Brain microvascular endothelial cell (primary cell): Measurements from ENCODE around the gene EPC2.
"Not testable (repeated sequence)": the region's sequence is repeated elsewhere in the genome, so short reads cannot be mapped to it uniquely, and the experiment has no call there.

Source experiments
- DNase-seq: peaks from one replicate; pipeline ENCODE4 v3.0.0-alpha.2; 2020
- H3K27ac ChIP-seq: fragments of 250-450 bp; sonication (Bioruptor Pico); 2 replicates; pipeline ENCODE4 v1.5.1; 2020; ENCODE audit warnings: mild to moderate bottlenecking, moderate library complexity
- H3K27me3 ChIP-seq: fragments of 250-450 bp; sonication (Bioruptor Pico); replicated peaks from 2 replicates; pipeline ENCODE4 v1.5.1; 2020; ENCODE audit warnings: mild to moderate bottlenecking
- H3K36me3 ChIP-seq: fragments of 250-450 bp; sonication (Bioruptor Pico); replicated peaks from 2 replicates; pipeline ENCODE4 v1.5.1; 2020; ENCODE audit warnings: mild to moderate bottlenecking
- H3K4me3 ChIP-seq: 2 replicates; pipeline ENCODE4 v1.5.1; 2011; ENCODE audit warnings: low read depth, mild to moderate bottlenecking, control low read depth, low read length, moderate library complexity
- CTCF ChIP-seq: IDR thresholded peaks from 2 replicates; pipeline ENCODE4 v1.5.1; 2011; ENCODE audit warnings: low read depth, mild to moderate bottlenecking, moderate library complexity, low read length, control low read depth, inconsistent platforms; ENCODE audit errors: missing control alignments
- in situ Hi-C: cut with HindIII; loops from 2 replicates; pipeline ENCODE4 v1.10.0; 2017; ENCODE audit warnings: low sequenced_read_pairs, low pct_ligation_motif_present

The EPC2 gene

GRCh38 chr2:148684507-148684906, 40.0 kb downstream of the EPC2 start:
- no peak overlapping the region for H3K4me3 ChIP-seq
- H3K27ac ChIP-seq: no peak overlapping the region
- DNase-seq: no peak
- no peaks in the 10 kb centered on the region for H3K27me3 ChIP-seq
- TF ChIP-seq CTCF: no peak
- H3K36me3 ChIP-seq: no peaks in the 10 kb centered on the region
- in situ Hi-C loops: no loop called here

- in situ Hi-C loops: no loop called here
- DNase-seq: no peak
- Histone ChIP-seq H3K27me3 (no peaks in the 10 kb centered on the region), H3K27ac (no peak overlapping the region), H3K4me3 (no peak overlapping the region), H3K36me3 (no peaks in the 10 kb centered on the region)
- no peak for TF ChIP-seq CTCF
Measured at GRCh38 chr2:148687543-148687942, 43.0 kb downstream of the EPC2 start.

GRCh38 chr2:148688011-148688410, 43.5 kb downstream of the EPC2 start:
- H3K4me3 ChIP-seq, in situ Hi-C loops, H3K36me3 ChIP-seq, H3K27ac ChIP-seq, DNase-seq, H3K27me3 ChIP-seq: not testable (repeated sequence)

GRCh38 chr2:148696985-148697384, 52.4 kb downstream of the EPC2 start:
- Histone ChIP-seq H3K36me3 (no peaks in the 10 kb centered on the region), H3K4me3 (no peak overlapping the region), H3K27ac (no peak overlapping the region), H3K27me3 (no peaks in the 10 kb centered on the region)
- DNase-seq: no peak
- in situ Hi-C loops: no loop called here
- no peak for TF ChIP-seq CTCF

- no peaks in the 10 kb centered on the region for H3K36me3 ChIP-seq
- in situ Hi-C loops: no loop called here
- no peak overlapping the region for H3K4me3 ChIP-seq
- TF ChIP-seq CTCF: no peak
- no peak for DNase-seq
- no peaks in the 10 kb centered on the region for H3K27me3 ChIP-seq
- no peak overlapping the region for H3K27ac ChIP-seq
Measured at GRCh38 chr2:148699830-148700229, 55.3 kb downstream of the EPC2 start.

- no peak for DNase-seq
- in situ Hi-C loops: no loop called here
- TF ChIP-seq CTCF: no peak
- Histone ChIP-seq H3K27ac (no peak overlapping the region), H3K36me3 (no peaks in the 10 kb centered on the region), H3K27me3 (no peaks in the 10 kb centered on the region), H3K4me3 (no peak overlapping the region)
Measured at GRCh38 chr2:148701039-148701438, 56.5 kb downstream of the EPC2 start.
